B cell (primary cell): Measurements from ENCODE around the gene KCNQ5. TPM values are rescaled to one million over a fixed set of nuclear protein-coding genes. Genes with fewer than 3 reads are reported as not detected.

ENCODE experiments used
- ATAC-seq: fragments of 200-7000 bp; cut with Tn5 transposase; one replicate; pipeline ENCODE4 v1.10.0; 2021; ENCODE audit warnings: low read depth, mild to moderate bottlenecking, moderate number of reproducible peaks, moderate library complexity
- CTCF ChIA-PET: fragments of 350-600 bp; sonication (Branson Sonifier 250); formaldehyde crosslinking; loops from one replicate; lab custom pipeline; 2021; ENCODE audit warnings: antibody characterized with exemption, inconsistent platforms; lab: Charles Lee
- POLR2A ChIA-PET: fragments of 350-600 bp; sonication (Branson Sonifier 250); formaldehyde crosslinking; loops from one replicate; lab custom pipeline; 2021; ENCODE audit warnings: antibody characterized with exemption; lab: Charles Lee
- DNase-seq: peaks from one replicate; pipeline ENCODE4 v3.0.0; 2013
- H2AFZ ChIP-seq: 2 replicates; pipeline ENCODE4 v1.6.1; 2012; ENCODE audit warnings: mild to moderate bottlenecking, low read depth, low read length; ENCODE audit not compliant: insufficient read depth, poor library complexity, severe bottlenecking
- H3K27ac ChIP-seq, 2 donors: 1 replicate in 1 of 2; 2 replicates in 1 of 2; pipeline ENCODE4 v1.5.1; 2012 to 2013; ENCODE audit warnings: low read length in 2 of 2, mild to moderate bottlenecking in 2 of 2, moderate library complexity in 1 of 2
- H3K27me3 ChIP-seq, 4 experiments: fragments of 200-600 bp in 1 of 4; sonication (generic) in 1 of 4; replicated peaks in 1 of 4; 1 replicate in 2 of 4; 2 replicates in 2 of 4; pipeline versions ENCODE4 v1.6.1 to v1.7.0; 2013 to 2016; ENCODE audit warnings: low read length in 3 of 4, mild to moderate bottlenecking in 2 of 4, mixed read lengths in 1 of 4, moderate library complexity in 1 of 4; ENCODE audit not compliant: insufficient read depth in 4 of 4, control insufficient read depth in 3 of 4; ENCODE audit errors: control extremely low read depth in 1 of 4
- H3K36me3 ChIP-seq, 2 experiments: replicated peaks in 1 of 2; 1 replicate in 1 of 2; 2 replicates in 1 of 2; pipeline versions ENCODE4 v1.6.1 to v1.7.1; 2013; ENCODE audit warnings: low read length in 1 of 2; ENCODE audit not compliant: insufficient read depth in 2 of 2, control insufficient read depth in 1 of 2; ENCODE audit errors: control extremely low read depth in 1 of 2, extremely low read depth in 1 of 2
- H3K4me1 ChIP-seq, 2 donors: fragments of 200-600 bp in 1 of 2; sonication (generic) in 1 of 2; 1 replicate in 1 of 2; 2 replicates in 1 of 2; pipeline versions ENCODE4 v1.5.1 to v1.6.1; 2013 to 2017; ENCODE audit warnings: low read length in 2 of 2; ENCODE audit not compliant: control insufficient read depth in 2 of 2, insufficient read depth in 2 of 2
- H3K4me2 ChIP-seq: replicated peaks from 2 replicates; pipeline ENCODE3; 2012; ENCODE audit warnings: mild to moderate bottlenecking, low read depth, low read length; ENCODE audit not compliant: poor library complexity, severe bottlenecking
- H3K4me3 ChIP-seq, 5 experiments: fragments of 200-600 bp in 1 of 5; sonication (generic) in 1 of 5; 1 replicate in 3 of 5; 2 replicates in 2 of 5; pipeline versions ENCODE4 v1.5.1 to v1.7.0; 2011 to 2016; ENCODE audit warnings: low read length in 4 of 5, mild to moderate bottlenecking in 4 of 5, low read depth in 2 of 5, control low read depth in 1 of 5, moderate library complexity in 1 of 5; ENCODE audit not compliant: insufficient read depth in 1 of 5; ENCODE audit errors: control extremely low read depth in 1 of 5, extremely low read depth in 1 of 5
- H3K79me2 ChIP-seq: fragments of 200-600 bp; sonication (generic); one replicate; pipeline ENCODE4 v1.6.0; 2016; ENCODE audit warnings: low read length; ENCODE audit not compliant: control insufficient read depth, insufficient read depth
- H3K9ac ChIP-seq: fragments of 200-600 bp; sonication (generic); 2 replicates; pipeline ENCODE4 v1.6.1; 2017; ENCODE audit warnings: mild to moderate bottlenecking, low read length, moderate library complexity
- H3K9me3 ChIP-seq, 3 donors: one replicate each; pipeline versions ENCODE4 v1.6.1 to v1.7.1; 2013; ENCODE audit warnings: low read length in 2 of 3; ENCODE audit not compliant: control insufficient read depth in 2 of 3, insufficient read depth in 1 of 3; ENCODE audit errors: control extremely low read depth in 1 of 3
- H4K20me1 ChIP-seq: 2 replicates; pipeline ENCODE4 v1.6.0; 2012; ENCODE audit warnings: mild to moderate bottlenecking, low read length; ENCODE audit not compliant: insufficient read depth, control insufficient read depth, poor library complexity, severe bottlenecking
- H3K27ac Mint-ChIP-seq: one replicate; pipeline ENCODE4 v1.8.0; 2021; ENCODE audit warnings: mixed read lengths
- H3K27me3 Mint-ChIP-seq: one replicate; pipeline ENCODE4 v1.8.0; 2021; ENCODE audit warnings: mixed read lengths
- H3K4me1 Mint-ChIP-seq: one replicate; pipeline ENCODE4 v1.8.0; 2021; ENCODE audit warnings: mixed read lengths
- H3K4me3 Mint-ChIP-seq: one replicate; pipeline ENCODE4 v1.8.0; 2021; ENCODE audit warnings: mixed read lengths
- H3K9me3 Mint-ChIP-seq: one replicate; pipeline ENCODE4 v1.8.0; 2022; ENCODE audit warnings: mixed read lengths; ENCODE audit not compliant: insufficient read depth
- EZH2 ChIP-seq: IDR thresholded peaks from 2 replicates; pipeline ENCODE4 v1.6.1; 2012; ENCODE audit warnings: borderline replicate concordance, low read depth, mild to moderate bottlenecking, moderate library complexity, low read length; ENCODE audit not compliant: insufficient read depth, poor library complexity, severe bottlenecking
- WGBS: methylation state at CpG from one replicate; pipeline ENCODE4 v1.1.5; 2013; ENCODE audit warnings: missing lambda C conversion rate; ENCODE audit not compliant: insufficient coverage; 5-methylcytosine and 5-hydroxymethylcytosine counted together
- intact Hi-C: fragments of 100-400 bp; cut with micrococcal nuclease; formaldehyde crosslinking; loops from one replicate; pipeline ENCODE4 v1.10.0; 2022
- polyA plus RNA-seq: library from polyadenylated mRNA; depleted of rRNA; stranded (reverse); fragments of >200 nt; gene quantifications from 2 replicates; pipeline ENCODE4 v1.2.3, GENCODE V29; 2012
- total RNA-seq, 2 donors: library from RNA; stranded (reverse); fragments of 120-200 nt in 1 of 2; gene quantifications; 1 replicate in 1 of 2; 2 replicates in 1 of 2; pipeline versions ENCODE4 v1.2.3 to v1.2.4, GENCODE V29; 2013 to 2022
- TF ChIP-seq, protein P1 (sequence below): fragments of 200-600 bp; IDR thresholded peaks from one replicate; pipeline ENCODE4 v1.8.0; 2022; ENCODE audit warnings: antibody characterized with exemption, mild to moderate bottlenecking

Gene KCNQ5
- total and polyA plus RNA-seq, 2 donors (not counting 1 experiment from before 2014, with no cell fraction given), result 2.3 to 9.4 TPM

DNA sequence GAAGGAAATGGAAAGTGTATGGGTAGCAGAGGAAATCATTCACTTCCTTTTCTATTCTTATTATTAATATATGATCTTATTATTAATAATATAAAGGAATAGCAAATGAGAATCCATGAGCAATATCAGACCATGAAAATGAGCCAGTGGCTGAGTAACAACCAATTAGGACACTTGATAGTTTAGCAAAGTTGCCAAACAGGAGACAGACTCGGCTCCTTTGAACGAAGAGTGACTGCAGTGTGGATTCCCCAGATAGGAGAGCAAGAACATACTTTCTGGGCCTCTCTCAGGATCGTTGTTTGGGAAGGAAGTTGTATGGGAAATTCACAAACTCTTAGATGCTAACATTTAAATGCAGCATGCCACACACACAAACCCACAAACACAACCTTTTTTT is 381.4 kb downstream of the KCNQ5 start:
- H3K27ac Mint-ChIP-seq, result no peak overlapping the region
- H3K4me1 Mint-ChIP-seq, result no peaks in the 10 kb centered on the region
- DNase-seq (no peak), ATAC-seq (no peak)
- no peaks in the 10 kb centered on the region for H3K4me1 ChIP-seq
- no CpG with 5 or more reads among the region's 3 CpGs for WGBS
- no peak overlapping the region for H3K4me3 ChIP-seq
- no peaks in the 10 kb centered on the region for H3K79me2 ChIP-seq
- no peaks in the 10 kb centered on the region for H3K27me3 ChIP-seq
- peaks cover 0 to 11% of the 10 kb centered on the region in 2 experiments for H3K36me3 ChIP-seq
- peaks cover 0 to 3% (median 2%) of the 10 kb centered on the region in 3 donors for H3K9me3 ChIP-seq
- H3K9ac ChIP-seq, result no peak overlapping the region
- TF ChIP-seq, protein P1, sequence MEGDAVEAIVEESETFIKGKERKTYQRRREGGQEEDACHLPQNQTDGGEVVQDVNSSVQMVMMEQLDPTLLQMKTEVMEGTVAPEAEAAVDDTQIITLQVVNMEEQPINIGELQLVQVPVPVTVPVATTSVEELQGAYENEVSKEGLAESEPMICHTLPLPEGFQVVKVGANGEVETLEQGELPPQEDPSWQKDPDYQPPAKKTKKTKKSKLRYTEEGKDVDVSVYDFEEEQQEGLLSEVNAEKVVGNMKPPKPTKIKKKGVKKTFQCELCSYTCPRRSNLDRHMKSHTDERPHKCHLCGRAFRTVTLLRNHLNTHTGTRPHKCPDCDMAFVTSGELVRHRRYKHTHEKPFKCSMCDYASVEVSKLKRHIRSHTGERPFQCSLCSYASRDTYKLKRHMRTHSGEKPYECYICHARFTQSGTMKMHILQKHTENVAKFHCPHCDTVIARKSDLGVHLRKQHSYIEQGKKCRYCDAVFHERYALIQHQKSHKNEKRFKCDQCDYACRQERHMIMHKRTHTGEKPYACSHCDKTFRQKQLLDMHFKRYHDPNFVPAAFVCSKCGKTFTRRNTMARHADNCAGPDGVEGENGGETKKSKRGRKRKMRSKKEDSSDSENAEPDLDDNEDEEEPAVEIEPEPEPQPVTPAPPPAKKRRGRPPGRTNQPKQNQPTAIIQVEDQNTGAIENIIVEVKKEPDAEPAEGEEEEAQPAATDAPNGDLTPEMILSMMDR, result no peak
- no peak for TF ChIP-seq EZH2
- ChIA-PET CTCF (no interaction called here), POLR2A (no interaction called here)
- no peaks in the 10 kb centered on the region for H3K9me3 Mint-ChIP-seq
- H2AFZ ChIP-seq, result no peak overlapping the region
- H3K4me2 ChIP-seq, result no peak overlapping the region
- no peak overlapping the region for H3K4me3 Mint-ChIP-seq
- intact Hi-C loops, result no loop called here
- H4K20me1 ChIP-seq, result no peaks in the 10 kb centered on the region
- no peak overlapping the region for H3K27ac ChIP-seq
- no peaks in the 10 kb centered on the region for H3K27me3 Mint-ChIP-seq

DNA sequence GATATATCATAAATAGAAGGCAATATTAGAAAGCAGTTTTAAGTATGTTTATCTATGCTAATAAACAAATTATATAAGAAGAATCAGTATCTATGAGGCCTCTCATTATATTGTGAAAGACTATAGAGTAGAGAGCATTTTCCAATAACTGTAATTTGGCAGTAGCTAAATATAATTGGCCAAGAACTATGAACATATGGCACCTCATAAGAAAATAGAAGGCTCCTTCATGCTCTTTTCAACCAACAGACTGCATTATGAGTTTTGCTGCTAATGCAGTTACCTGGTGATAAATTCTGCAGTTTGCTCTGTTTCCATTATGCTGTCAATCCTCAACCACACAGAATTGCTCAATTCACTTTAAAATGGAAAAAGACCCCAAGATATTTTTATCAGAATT is 382.4 kb downstream of the KCNQ5 start:
- Histone ChIP-seq H3K9me3 (peaks cover 0 to 3% (median 2%) of the 10 kb centered on the region in 3 donors), H3K4me3 (no peak overlapping the region), H3K36me3 (peaks cover 0 to 13% of the 10 kb centered on the region in 2 experiments), H3K79me2 (no peaks in the 10 kb centered on the region), H4K20me1 (no peaks in the 10 kb centered on the region), H3K4me2 (no peak overlapping the region), H3K9ac (no peak overlapping the region), H3K4me1 (no peaks in the 10 kb centered on the region), H2AFZ (no peak overlapping the region), H3K27me3 (no peaks in the 10 kb centered on the region), H3K27ac (no peak overlapping the region)
- ATAC-seq (no peak), DNase-seq (no peak)
- no peaks in the 10 kb centered on the region for H3K27me3 Mint-ChIP-seq
- no peak overlapping the region for H3K27ac Mint-ChIP-seq
- no peak for TF ChIP-seq EZH2
- TF ChIP-seq, protein P1, result no peak
- H3K4me1 Mint-ChIP-seq, result no peaks in the 10 kb centered on the region
- intact Hi-C loops, result no loop called here
- CTCF ChIA-PET, result interaction anchor here (1.0 kb wide), 1 partner anchor 388 kb away, joined by 3 read pairs; no protein-coding TSS in a partner anchor
- POLR2A ChIA-PET, result no interaction called here
- no peaks in the 10 kb centered on the region for H3K9me3 Mint-ChIP-seq
- H3K4me3 Mint-ChIP-seq, result no peak overlapping the region
